ENCODE data around the gene DPH1. TPM values are rescaled to one million over a fixed set of nuclear protein-coding genes. Genes with fewer than 3 reads are reported as not detected.

DPH1 gene
- total RNA-seq, 1 donor from 2014 or later, result 35.1 TPM

GRCh38 chr17:2044263-2044894 lies 14.4 kb downstream of the DPH1 start:
- no peak for DNase-seq (ENCODE audit: low read depth, low spot score)
- Mint-ChIP-seq H3K36me3 (ENCODE audit: low read depth) (peaks cover 7% of the 10 kb centered on the region), H3K4me1 (peaks cover 28% of the 10 kb centered on the region), H3K27me3 (ENCODE audit: low read depth) (peaks cover 15% of the 10 kb centered on the region), H3K4me3 (peak overlapping the region; percentile 74), H3K27ac (ENCODE audit: unreplicated experiment) (no peak overlapping the region), H3K9me3 (no peaks in the 10 kb centered on the region)
- TF ChIP-seq CTCF (conservative IDR thresholded peaks at IDR 0.05), result no peak

DNA sequence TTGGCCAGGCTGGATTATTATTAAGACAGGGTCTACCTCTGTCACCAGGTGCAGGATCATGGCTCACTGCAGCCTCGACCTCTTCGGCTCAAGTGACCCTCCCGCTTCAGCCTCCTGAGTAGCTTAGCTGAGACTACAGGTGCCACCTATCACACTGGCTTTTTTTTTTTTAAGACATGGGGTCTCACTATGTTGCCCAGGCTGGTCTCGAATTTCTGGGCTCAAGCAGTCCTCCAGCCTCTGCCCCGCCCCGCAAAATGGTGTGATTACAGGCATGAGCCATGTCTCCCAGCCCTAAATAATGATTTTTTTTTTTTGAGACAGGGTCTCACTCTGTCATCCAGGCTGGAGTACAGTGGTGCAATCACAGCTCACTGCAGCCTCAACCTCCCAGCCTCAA lies 17.6 kb downstream of the DPH1 start:
- Mint-ChIP-seq H3K4me1 (peaks cover 31% of the 10 kb centered on the region), H3K9me3 (no peaks in the 10 kb centered on the region), H3K36me3 (ENCODE audit: low read depth) (peaks cover 7% of the 10 kb centered on the region), H3K27me3 (ENCODE audit: low read depth) (peaks cover 28% of the 10 kb centered on the region), H3K4me3 (peak overlapping the region; percentile 29), H3K27ac (ENCODE audit: unreplicated experiment) (no peak overlapping the region)
- TF ChIP-seq CTCF (conservative IDR thresholded peaks at IDR 0.05), result no peak
- DNase-seq (ENCODE audit: low read depth, low spot score), result no peak

- no peak for DNase-seq (ENCODE audit: low read depth, low spot score)
- TF ChIP-seq CTCF (conservative IDR thresholded peaks at IDR 0.05), result no peak
- Mint-ChIP-seq H3K4me1 (peaks cover 29% of the 10 kb centered on the region), H3K9me3 (no peaks in the 10 kb centered on the region), H3K27me3 (ENCODE audit: low read depth) (peaks cover 36% of the 10 kb centered on the region), H3K36me3 (ENCODE audit: low read depth) (no peaks in the 10 kb centered on the region), H3K4me3 (peak overlapping the region; percentile 90), H3K27ac (ENCODE audit: unreplicated experiment) (no peak overlapping the region)
Measured at GRCh38 chr17:2048805-2049204, 18.9 kb downstream of the DPH1 start.

- Mint-ChIP-seq H3K4me1 (peaks cover 27% of the 10 kb centered on the region), H3K36me3 (ENCODE audit: low read depth) (no peaks in the 10 kb centered on the region), H3K4me3 (peak overlapping the region; percentile 90), H3K27ac (ENCODE audit: unreplicated experiment) (no peak overlapping the region), H3K27me3 (ENCODE audit: low read depth) (peaks cover 43% of the 10 kb centered on the region), H3K9me3 (no peaks in the 10 kb centered on the region)
- peak; percentile 73 for DNase-seq (ENCODE audit: low read depth, low spot score)
- TF ChIP-seq CTCF (conservative IDR thresholded peaks at IDR 0.05), result no peak
Measured at GRCh38 chr17:2049333-2050299, 19.7 kb downstream of the DPH1 start.

DNA sequence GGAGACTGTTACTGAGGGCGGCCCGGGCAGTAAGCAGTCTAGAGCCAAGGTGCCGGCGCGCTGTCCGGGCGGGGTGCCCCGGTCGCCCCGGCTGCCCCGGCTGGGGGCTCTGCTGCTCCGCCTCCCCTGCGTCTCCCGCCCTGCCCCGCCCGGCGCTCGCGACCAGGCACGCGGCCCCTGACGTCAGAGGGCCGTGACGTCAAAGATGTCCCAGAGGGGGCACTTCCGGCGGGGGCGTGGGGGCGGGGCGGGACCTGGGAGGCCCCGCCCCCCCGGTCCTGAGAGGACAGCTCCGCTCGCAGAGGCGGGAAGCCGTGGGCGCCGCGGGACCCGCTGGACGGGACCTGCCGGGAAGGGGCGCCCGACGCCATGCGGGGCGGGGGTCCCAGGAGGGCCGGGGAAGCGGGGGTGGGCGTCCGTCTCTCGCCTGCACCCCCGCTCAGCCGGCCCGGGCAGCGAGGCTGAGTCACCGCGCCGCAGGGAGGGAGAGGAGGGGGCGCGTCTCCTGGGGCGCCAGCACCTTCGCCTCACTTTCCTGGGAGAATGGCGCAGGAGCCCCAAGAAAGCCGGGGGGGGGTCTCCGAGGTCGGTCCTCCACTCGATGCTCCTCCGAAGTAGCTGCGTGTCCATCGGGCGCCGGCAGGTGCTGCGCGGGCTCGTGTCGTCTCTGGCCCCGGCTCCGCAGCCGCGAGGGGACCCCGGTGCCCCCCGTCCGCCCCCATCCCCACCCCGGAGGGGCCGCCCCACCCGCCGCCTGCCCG lies 20.5 kb downstream of the DPH1 start:
- Mint-ChIP-seq H3K4me1 (peaks cover 24% of the 10 kb centered on the region), H3K27me3 (ENCODE audit: low read depth) (peaks cover 47% of the 10 kb centered on the region), H3K9me3 (no peaks in the 10 kb centered on the region), H3K27ac (ENCODE audit: unreplicated experiment) (no peak overlapping the region), H3K36me3 (ENCODE audit: low read depth) (no peaks in the 10 kb centered on the region), H3K4me3 (no peak overlapping the region)
- peak; percentile 53 for DNase-seq (ENCODE audit: low read depth, low spot score)
- peak; percentile 26 for TF ChIP-seq CTCF (conservative IDR thresholded peaks at IDR 0.05)
